ENCODE data around the gene FNDC5. TPM values are rescaled to one million over a fixed set of nuclear protein-coding genes. Genes with fewer than 3 reads are reported as not detected.
A peak's percentile ranks its signal among the peaks of the same experiment; 100 is the strongest.

FNDC5 gene
- total and polyA plus RNA-seq, 2 donors: 1.5 to 50.5 TPM

GRCh38 chr1:32859915-32860314, 10.8 kb downstream of the FNDC5 start:
- 95% methylated on average over 2 of the region's 2 CpGs for WGBS
- no peak for DNase-seq (ENCODE audit: extremely low spot score)
- Histone ChIP-seq H3K4me3 (ENCODE audit: low read depth, low read length) (no peak overlapping the region), H3K4me1 (ENCODE audit: insufficient read depth) (no peaks in the 10 kb centered on the region), H3K36me3 (ENCODE audit: insufficient read depth) (peaks cover 3% of the 10 kb centered on the region), H3K27ac (ENCODE audit: low read depth) (no peak overlapping the region)

- no peak overlapping the region for H3K4me3 ChIP-seq (ENCODE audit: low read depth, low read length)
- no peak overlapping the region for H3K27ac ChIP-seq (ENCODE audit: low read depth)
- no peaks in the 10 kb centered on the region for H3K4me1 ChIP-seq (ENCODE audit: insufficient read depth)
- WGBS: 88% methylated on average over 7 of the region's 7 CpGs
- DNase-seq (ENCODE audit: extremely low spot score): no peak
- peaks cover 3% of the 10 kb centered on the region for H3K36me3 ChIP-seq (ENCODE audit: insufficient read depth)
These were observed 11.9 kb downstream of the FNDC5 start for GRCh38 chr1:32858791-32859190.

- H3K36me3 ChIP-seq (ENCODE audit: insufficient read depth): peaks cover 3% of the 10 kb centered on the region
- WGBS: 93% methylated on average over 2 of the region's 2 CpGs
- H3K4me3 ChIP-seq (ENCODE audit: low read depth, low read length): no peak overlapping the region
- DNase-seq (ENCODE audit: extremely low spot score): no peak
- no peaks in the 10 kb centered on the region for H3K4me1 ChIP-seq (ENCODE audit: insufficient read depth)
- no peak overlapping the region for H3K27ac ChIP-seq (ENCODE audit: low read depth)
These were observed 12.6 kb downstream of the FNDC5 start for GRCh38 chr1:32858136-32858535.

- Histone ChIP-seq H3K27ac (ENCODE audit: low read depth) (no peak overlapping the region), H3K4me3 (ENCODE audit: low read depth, low read length) (no peak overlapping the region), H3K4me1 (ENCODE audit: insufficient read depth) (no peaks in the 10 kb centered on the region), H3K36me3 (ENCODE audit: insufficient read depth) (peaks cover 3% of the 10 kb centered on the region)
- DNase-seq (ENCODE audit: extremely low spot score): no peak
- WGBS: 91% methylated on average over 13 of the region's 13 CpGs
These were observed 14.7 kb downstream of the FNDC5 start for GRCh38 chr1:32855861-32856617.

GRCh38 chr1:32848354-32849063, 22.2 kb downstream of the FNDC5 start:
- DNase-seq (ENCODE audit: extremely low spot score): no peak
- 45% methylated on average over 2 of the region's 2 CpGs for WGBS
- Histone ChIP-seq H3K27ac (ENCODE audit: low read depth) (no peak overlapping the region), H3K36me3 (ENCODE audit: insufficient read depth) (peaks cover 1% of the 10 kb centered on the region), H3K4me3 (ENCODE audit: low read depth, low read length) (no peak overlapping the region), H3K4me1 (ENCODE audit: insufficient read depth) (no peaks in the 10 kb centered on the region)

GRCh38 chr1:32831878-32832277, 38.8 kb downstream of the FNDC5 start:
- WGBS: 87% methylated on average over 1 of the region's 1 CpG
- no peak for DNase-seq (ENCODE audit: extremely low spot score)
- no peak overlapping the region for H3K4me3 ChIP-seq (ENCODE audit: low read depth, low read length)
- no peak overlapping the region for H3K27ac ChIP-seq (ENCODE audit: low read depth)
- peaks cover 5% of the 10 kb centered on the region for H3K36me3 ChIP-seq (ENCODE audit: insufficient read depth)
- no peaks in the 10 kb centered on the region for H3K4me1 ChIP-seq (ENCODE audit: insufficient read depth)

- DNase-seq (ENCODE audit: extremely low spot score): no peak
- Histone ChIP-seq H3K4me3 (ENCODE audit: low read depth, low read length) (no peak overlapping the region), H3K27ac (ENCODE audit: low read depth) (no peak overlapping the region), H3K36me3 (ENCODE audit: insufficient read depth) (peaks cover 10% of the 10 kb centered on the region), H3K4me1 (ENCODE audit: insufficient read depth) (no peaks in the 10 kb centered on the region)
- 86% methylated on average over 6 of the region's 6 CpGs for whole genome bisulfite sequencing
These were observed 40.4 kb downstream of the FNDC5 start for GRCh38 chr1:32830092-32830852.

GRCh38 chr1:32828341-32828740, 42.4 kb downstream of the FNDC5 start:
- 91% methylated on average over 7 of the region's 7 CpGs for WGBS
- H3K36me3 ChIP-seq (ENCODE audit: insufficient read depth): peaks cover 10% of the 10 kb centered on the region

GRCh38 chr1:32825181-32825580, 45.5 kb downstream of the FNDC5 start:
- Histone ChIP-seq H3K36me3 (ENCODE audit: insufficient read depth) (peaks cover 8% of the 10 kb centered on the region), H3K4me3 (ENCODE audit: low read depth, low read length) (no peak overlapping the region), H3K4me1 (ENCODE audit: insufficient read depth) (no peaks in the 10 kb centered on the region), H3K27ac (ENCODE audit: low read depth) (no peak overlapping the region)
- WGBS: 88% methylated on average over 3 of the region's 3 CpGs
- DNase-seq (ENCODE audit: extremely low spot score): no peak

More at GRCh38 chr1:32828341-32828740, 42.4 kb downstream of the FNDC5 start:
- Histone ChIP-seq H3K4me1 (ENCODE audit: insufficient read depth) (no peaks in the 10 kb centered on the region), H3K27ac (ENCODE audit: low read depth) (no peak overlapping the region), H3K4me3 (ENCODE audit: low read depth, low read length) (no peak overlapping the region)
- DNase-seq (ENCODE audit: extremely low spot score): no peak

- H3K4me3 ChIP-seq (ENCODE audit: low read depth, low read length): no peak overlapping the region
- H3K4me1 ChIP-seq (ENCODE audit: insufficient read depth): no peaks in the 10 kb centered on the region
- H3K27ac ChIP-seq (ENCODE audit: low read depth): no peak overlapping the region
- no peak for DNase-seq (ENCODE audit: extremely low spot score)
- WGBS: 68% methylated on average over 11 of the region's 11 CpGs
- no peaks in the 10 kb centered on the region for H3K36me3 ChIP-seq (ENCODE audit: insufficient read depth)
These were observed 51.7 kb downstream of the FNDC5 start for GRCh38 chr1:32818804-32819541.

GRCh38 chr1:32817815-32818786, 52.6 kb downstream of the FNDC5 start:
- no peaks in the 10 kb centered on the region for H3K36me3 ChIP-seq (ENCODE audit: insufficient read depth)
- WGBS: 1% methylated on average over 51 of the region's 51 CpGs
- DNase-seq (ENCODE audit: extremely low spot score): peak; percentile 18
- H3K4me3 ChIP-seq (ENCODE audit: low read depth, low read length): peak overlapping the region; percentile 64
- peak overlapping the region; percentile 92 for H3K27ac ChIP-seq (ENCODE audit: low read depth)
- no peaks in the 10 kb centered on the region for H3K4me1 ChIP-seq (ENCODE audit: insufficient read depth)

- DNase-seq (ENCODE audit: extremely low spot score): peak; percentile 96
- H3K27ac ChIP-seq (ENCODE audit: low read depth): peak within 1 kb of the TSS; percentile 92
- H3K4me3 ChIP-seq (ENCODE audit: low read depth, low read length): peak within 1 kb of the TSS; percentile 64
- H3K36me3 ChIP-seq (ENCODE audit: insufficient read depth): no peaks in the 10 kb centered on the region
- H3K4me1 ChIP-seq (ENCODE audit: insufficient read depth): no peaks in the 10 kb centered on the region
- under 1% methylated on average over 55 of the region's 55 CpGs for WGBS
These were observed 53.4 kb downstream of the FNDC5 start, which contains the start of the genes S100PBP and YARS1 for GRCh38 chr1:32817159-32817814. Gene S100PBP, plus strand, starts transcription at chr1:32817653. Its CDS starts 8,447 bp downstream, at chr1:32826100. Gene YARS1, minus strand, starts transcription at chr1:32817358. Its CDS starts 114 bp downstream, at chr1:32817244.

All from urinary bladder (tissue), 4 donors.